OCI-LY1 (cell line): ENCODE results near the gene PTPRD.

Source experiments
- EZH2 ChIP-seq: fragments of 200-600 bp; sonication (generic), shearing (Covaris generic); IDR thresholded peaks from 2 replicates; pipeline ENCODE4 v1.8.0; 2017; ENCODE audit warnings: borderline replicate concordance, mixed run types, mild to moderate bottlenecking, antibody characterized with exemption, low read length, moderate library complexity, mixed read lengths
- TF ChIP-seq, protein P1 (sequence below): fragments of 200-600 bp; sonication (generic), shearing (Covaris generic); IDR thresholded peaks from 2 replicates; pipeline ENCODE4 v1.5.1; 2017; ENCODE audit warnings: mild to moderate bottlenecking, antibody characterized with exemption, low read length, moderate library complexity, mixed read lengths

DNA sequence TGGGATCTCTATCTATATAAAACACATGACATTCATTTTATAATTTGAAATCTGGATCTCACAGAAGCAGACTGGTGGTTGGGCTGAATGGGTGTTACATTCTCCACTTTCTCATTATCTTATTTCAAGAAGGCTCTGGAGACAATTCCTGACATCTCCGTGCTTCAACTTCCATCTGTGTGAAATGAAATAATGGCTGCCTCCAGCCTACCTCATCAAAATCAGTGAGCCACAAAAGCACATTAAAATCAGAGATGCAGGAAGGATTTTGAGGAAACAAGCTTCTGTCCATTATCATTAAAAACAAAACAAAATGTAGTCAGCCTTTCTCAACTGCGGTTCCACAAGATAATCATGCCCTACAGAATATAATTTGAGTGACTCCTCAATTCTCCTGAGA lies 1854.9 kb downstream of the PTPRD start:
- TF ChIP-seq, protein P1, sequence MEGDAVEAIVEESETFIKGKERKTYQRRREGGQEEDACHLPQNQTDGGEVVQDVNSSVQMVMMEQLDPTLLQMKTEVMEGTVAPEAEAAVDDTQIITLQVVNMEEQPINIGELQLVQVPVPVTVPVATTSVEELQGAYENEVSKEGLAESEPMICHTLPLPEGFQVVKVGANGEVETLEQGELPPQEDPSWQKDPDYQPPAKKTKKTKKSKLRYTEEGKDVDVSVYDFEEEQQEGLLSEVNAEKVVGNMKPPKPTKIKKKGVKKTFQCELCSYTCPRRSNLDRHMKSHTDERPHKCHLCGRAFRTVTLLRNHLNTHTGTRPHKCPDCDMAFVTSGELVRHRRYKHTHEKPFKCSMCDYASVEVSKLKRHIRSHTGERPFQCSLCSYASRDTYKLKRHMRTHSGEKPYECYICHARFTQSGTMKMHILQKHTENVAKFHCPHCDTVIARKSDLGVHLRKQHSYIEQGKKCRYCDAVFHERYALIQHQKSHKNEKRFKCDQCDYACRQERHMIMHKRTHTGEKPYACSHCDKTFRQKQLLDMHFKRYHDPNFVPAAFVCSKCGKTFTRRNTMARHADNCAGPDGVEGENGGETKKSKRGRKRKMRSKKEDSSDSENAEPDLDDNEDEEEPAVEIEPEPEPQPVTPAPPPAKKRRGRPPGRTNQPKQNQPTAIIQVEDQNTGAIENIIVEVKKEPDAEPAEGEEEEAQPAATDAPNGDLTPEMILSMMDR: no peak
- no peak for TF ChIP-seq EZH2
